GM19468 (cell line): ENCODE results near the gene NGDN.

Source experiments
- ATAC-seq: cut with Tn5 transposase; IDR thresholded peaks from one replicate; pipeline ENCODE4 v1.9.1; 2021; ENCODE audit warnings: mild to moderate bottlenecking, moderate library complexity, moderate number of reproducible peaks; ENCODE audit not compliant: unreplicated experiment; ENCODE audit errors: extremely low read depth

NGDN gene

DNA sequence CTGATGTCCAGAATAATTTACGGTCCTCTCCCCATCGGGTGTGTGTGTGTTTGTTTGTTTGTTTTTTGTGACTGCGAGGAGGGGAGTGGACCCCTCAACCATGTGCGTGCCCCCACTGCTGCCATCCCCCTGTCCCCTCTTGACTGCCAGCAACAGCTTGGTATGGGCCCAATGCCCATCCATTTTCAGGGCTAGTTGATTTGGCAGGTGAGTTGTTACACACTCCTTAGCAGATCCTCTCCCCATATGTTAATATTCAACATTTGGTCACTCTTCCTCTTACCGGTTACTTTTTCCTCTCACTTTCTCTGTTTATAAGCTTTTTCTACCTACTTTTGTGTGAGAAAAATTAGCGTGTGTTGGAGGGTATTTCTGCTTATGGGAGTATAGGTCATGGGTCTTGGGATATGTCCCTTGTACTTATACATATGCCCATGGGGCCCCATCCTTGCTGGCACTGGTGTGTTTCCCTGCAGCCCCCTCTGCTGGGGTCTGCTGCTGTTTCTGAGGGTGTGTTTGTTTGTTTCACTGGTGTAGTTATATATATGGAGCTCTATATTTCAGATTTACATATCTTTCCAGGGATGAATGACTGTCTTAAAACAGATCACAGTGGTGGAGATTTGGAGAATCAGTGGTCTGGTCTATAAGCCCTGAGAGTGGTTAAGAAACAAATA, 48.3 kb downstream of the NGDN start:
- no peak for ATAC-seq

GRCh38 chr14:23518709-23519108, 49.2 kb downstream of the NGDN start:
- no peak for ATAC-seq

GRCh38 chr14:23520899-23521533, 51.5 kb downstream of the NGDN start:
- no peak for ATAC-seq

- no peak for ATAC-seq
Observed at GRCh38 chr14:23521785-23522640, 52.5 kb downstream of the NGDN start.

- ATAC-seq = no peak
Observed at GRCh38 chr14:23522643-23523198, 53.2 kb downstream of the NGDN start.

- ATAC-seq = no peak
Observed at GRCh38 chr14:23523229-23524016, 53.9 kb downstream of the NGDN start.

DNA sequence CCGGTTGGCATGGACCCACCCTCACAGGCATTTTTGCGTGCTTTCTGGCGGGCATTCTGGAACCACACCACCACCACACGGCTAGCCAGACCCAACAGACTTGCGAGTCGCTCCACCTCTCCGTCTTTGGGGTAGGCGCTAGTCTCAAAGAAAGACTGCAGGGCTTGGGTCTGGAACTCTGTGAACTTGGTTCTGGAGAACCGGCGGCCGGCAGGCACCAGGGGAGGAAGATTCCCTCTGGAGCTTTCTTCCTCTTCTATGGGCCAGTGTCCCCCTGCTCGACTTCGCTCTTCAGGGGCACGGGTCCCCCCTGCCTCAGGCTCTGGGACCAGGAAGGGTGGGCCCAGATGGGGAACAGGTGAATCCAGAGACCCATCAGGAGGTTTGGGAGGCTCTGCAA, 55.5 kb downstream of the NGDN start:
- ATAC-seq = no peak

DNA sequence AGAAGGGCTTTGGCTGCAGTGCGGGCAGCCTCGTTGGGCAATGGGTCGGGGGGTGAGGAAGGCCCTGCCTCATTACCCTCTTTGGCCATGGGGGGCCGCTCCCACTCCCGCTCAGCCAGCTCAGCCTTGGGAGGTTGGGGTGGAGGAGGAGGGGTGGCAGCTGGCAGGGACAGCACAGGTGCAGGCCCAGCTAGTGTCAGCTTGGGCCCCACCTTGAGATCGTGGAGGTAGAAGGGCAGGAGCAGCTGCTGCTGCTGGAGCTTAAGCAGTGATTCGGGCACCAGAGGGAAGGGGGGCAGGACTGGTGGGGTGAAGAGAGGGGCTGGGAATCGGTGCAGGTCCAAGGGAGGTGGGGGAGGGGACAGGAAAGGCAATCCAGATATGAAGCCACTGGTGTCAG, 56.1 kb downstream of the NGDN start:
- no peak for ATAC-seq
